ENCODE data around the gene ZNF766. TPM values are rescaled to one million over a fixed set of nuclear protein-coding genes. Genes with fewer than 3 reads are reported as not detected.

ZNF766 gene
- total RNA-seq, 1 experiment from 2014 or later: 13.9 TPM

- Histone ChIP-seq H3K4me1 (ENCODE audit: control insufficient read depth, insufficient read depth, low read length) (no peaks in the 10 kb centered on the region), H3K4me3 (ENCODE audit: low read depth in 2 of 2, low read length in 2 of 2) (no peak overlapping the region), H3K27ac (ENCODE audit: low read length) (no peak overlapping the region), H3K27me3 (ENCODE audit: control insufficient read depth, insufficient read depth, low read length) (no peaks in the 10 kb centered on the region), H3K36me3 (ENCODE audit: control insufficient read depth, insufficient read depth, low read length) (no peaks in the 10 kb centered on the region), H3K9me3 (ENCODE audit: control insufficient read depth, insufficient read depth, low read depth, low read length) (no peaks in the 10 kb centered on the region; the same call in 1 of the 2 replicates)
- BruUV-seq (replicated peaks): no TSS peak
- in situ Hi-C loops (cut with HindIII; ENCODE audit: low pct_unique_long_range_greater_than_20kb, low sequenced_read_pairs) (no loop called here), intact Hi-C loops (cut with micrococcal nuclease; ENCODE audit: unreplicated experiment) (no loop called here)
- ChIA-PET CTCF (no interaction called here), POLR2A (no interaction called here)
- TF ChIP-seq, protein P1, sequence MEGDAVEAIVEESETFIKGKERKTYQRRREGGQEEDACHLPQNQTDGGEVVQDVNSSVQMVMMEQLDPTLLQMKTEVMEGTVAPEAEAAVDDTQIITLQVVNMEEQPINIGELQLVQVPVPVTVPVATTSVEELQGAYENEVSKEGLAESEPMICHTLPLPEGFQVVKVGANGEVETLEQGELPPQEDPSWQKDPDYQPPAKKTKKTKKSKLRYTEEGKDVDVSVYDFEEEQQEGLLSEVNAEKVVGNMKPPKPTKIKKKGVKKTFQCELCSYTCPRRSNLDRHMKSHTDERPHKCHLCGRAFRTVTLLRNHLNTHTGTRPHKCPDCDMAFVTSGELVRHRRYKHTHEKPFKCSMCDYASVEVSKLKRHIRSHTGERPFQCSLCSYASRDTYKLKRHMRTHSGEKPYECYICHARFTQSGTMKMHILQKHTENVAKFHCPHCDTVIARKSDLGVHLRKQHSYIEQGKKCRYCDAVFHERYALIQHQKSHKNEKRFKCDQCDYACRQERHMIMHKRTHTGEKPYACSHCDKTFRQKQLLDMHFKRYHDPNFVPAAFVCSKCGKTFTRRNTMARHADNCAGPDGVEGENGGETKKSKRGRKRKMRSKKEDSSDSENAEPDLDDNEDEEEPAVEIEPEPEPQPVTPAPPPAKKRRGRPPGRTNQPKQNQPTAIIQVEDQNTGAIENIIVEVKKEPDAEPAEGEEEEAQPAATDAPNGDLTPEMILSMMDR (IDR thresholded peaks at IDR 0.05): no peak
- TF ChIP-seq SIN3A (IDR thresholded peaks at IDR 0.05; ENCODE audit: borderline replicate concordance, insufficient read depth, low read depth, low read length) (no peak), TCF7L2 (IDR thresholded peaks at IDR 0.05; ENCODE audit: low read depth, low read length) (no peak), POLR2AphosphoS5 (IDR thresholded peaks at IDR 0.05; ENCODE audit: low read depth, low read length) (no peak)
- TF ChIP-seq, protein P2, sequence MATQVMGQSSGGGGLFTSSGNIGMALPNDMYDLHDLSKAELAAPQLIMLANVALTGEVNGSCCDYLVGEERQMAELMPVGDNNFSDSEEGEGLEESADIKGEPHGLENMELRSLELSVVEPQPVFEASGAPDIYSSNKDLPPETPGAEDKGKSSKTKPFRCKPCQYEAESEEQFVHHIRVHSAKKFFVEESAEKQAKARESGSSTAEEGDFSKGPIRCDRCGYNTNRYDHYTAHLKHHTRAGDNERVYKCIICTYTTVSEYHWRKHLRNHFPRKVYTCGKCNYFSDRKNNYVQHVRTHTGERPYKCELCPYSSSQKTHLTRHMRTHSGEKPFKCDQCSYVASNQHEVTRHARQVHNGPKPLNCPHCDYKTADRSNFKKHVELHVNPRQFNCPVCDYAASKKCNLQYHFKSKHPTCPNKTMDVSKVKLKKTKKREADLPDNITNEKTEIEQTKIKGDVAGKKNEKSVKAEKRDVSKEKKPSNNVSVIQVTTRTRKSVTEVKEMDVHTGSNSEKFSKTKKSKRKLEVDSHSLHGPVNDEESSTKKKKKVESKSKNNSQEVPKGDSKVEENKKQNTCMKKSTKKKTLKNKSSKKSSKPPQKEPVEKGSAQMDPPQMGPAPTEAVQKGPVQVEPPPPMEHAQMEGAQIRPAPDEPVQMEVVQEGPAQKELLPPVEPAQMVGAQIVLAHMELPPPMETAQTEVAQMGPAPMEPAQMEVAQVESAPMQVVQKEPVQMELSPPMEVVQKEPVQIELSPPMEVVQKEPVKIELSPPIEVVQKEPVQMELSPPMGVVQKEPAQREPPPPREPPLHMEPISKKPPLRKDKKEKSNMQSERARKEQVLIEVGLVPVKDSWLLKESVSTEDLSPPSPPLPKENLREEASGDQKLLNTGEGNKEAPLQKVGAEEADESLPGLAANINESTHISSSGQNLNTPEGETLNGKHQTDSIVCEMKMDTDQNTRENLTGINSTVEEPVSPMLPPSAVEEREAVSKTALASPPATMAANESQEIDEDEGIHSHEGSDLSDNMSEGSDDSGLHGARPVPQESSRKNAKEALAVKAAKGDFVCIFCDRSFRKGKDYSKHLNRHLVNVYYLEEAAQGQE (IDR thresholded peaks at IDR 0.05; ENCODE audit: insufficient read depth in 1 of 2, low read depth in 2 of 2, low read length in 1 of 2): no peak
- DNase-seq (ENCODE audit: low read depth, low spot score) (no peak), ATAC-seq (no peak)
Measured at GRCh38 chr19:52277471-52277870, 8.1 kb downstream of the ZNF766 start.

GRCh38 chr19:52286256-52286655, 16.9 kb downstream of the ZNF766 start:
- no peak for ATAC-seq
- CTCF ChIA-PET: no interaction called here
- TF ChIP-seq, protein P1 (IDR thresholded peaks at IDR 0.05): no peak
- no peak for TF ChIP-seq POLR2AphosphoS5 (IDR thresholded peaks at IDR 0.05; ENCODE audit: low read depth, low read length)
- TF ChIP-seq TCF7L2 (IDR thresholded peaks at IDR 0.05; ENCODE audit: low read depth, low read length): no peak
- no peak for TF ChIP-seq SIN3A (IDR thresholded peaks at IDR 0.05; ENCODE audit: borderline replicate concordance, insufficient read depth, low read depth, low read length)
- TF ChIP-seq, protein P2 (IDR thresholded peaks at IDR 0.05; ENCODE audit: insufficient read depth in 1 of 2, low read depth in 2 of 2, low read length in 1 of 2): no peak
- DNase-seq (ENCODE audit: low read depth, low spot score): no peak
- intact Hi-C loops (cut with micrococcal nuclease; ENCODE audit: unreplicated experiment) (no loop called here), in situ Hi-C loops (cut with HindIII; ENCODE audit: low pct_unique_long_range_greater_than_20kb, low sequenced_read_pairs) (no loop called here)
- H3K9me3 ChIP-seq (ENCODE audit: control insufficient read depth, insufficient read depth, low read depth, low read length): peaks cover 4% of the 10 kb centered on the region; the same call in 1 of the 2 replicates
- H3K27ac ChIP-seq (ENCODE audit: low read length): no peak overlapping the region
- BruUV-seq (replicated peaks): no TSS peak
- peaks cover 6% of the 10 kb centered on the region; the same call in 1 of the 2 replicates for H3K36me3 ChIP-seq (ENCODE audit: control insufficient read depth, insufficient read depth, low read length)
- H3K4me1 ChIP-seq (ENCODE audit: control insufficient read depth, insufficient read depth, low read length): no peaks in the 10 kb centered on the region
- no peaks in the 10 kb centered on the region for H3K27me3 ChIP-seq (ENCODE audit: control insufficient read depth, insufficient read depth, low read length)
- POLR2A ChIA-PET: interaction anchor here (0.7 kb wide), 1 partner anchor 12 kb away, joined by 4 read pairs; no protein-coding TSS in a partner anchor
- no peak overlapping the region for H3K4me3 ChIP-seq (ENCODE audit: low read depth in 2 of 2, low read length in 2 of 2)
